ENCODE data around the gene CBX8.

- TF ChIP-seq GATA2 (IDR thresholded peaks at IDR 0.05; ENCODE audit: low read depth, low read length) (no peak), GATA3 (IDR thresholded peaks at IDR 0.05; ENCODE audit: low read depth, low read length) (no peak)
These were observed 12.1 kb upstream of the CBX8 start for GRCh38 chr17:79808763-79809529.

All from SH-SY5Y (cell line).